Bone marrow (tissue), 2 donors: ENCODE measurements around the gene HACD3.

Experiments used
- DNase-seq, 2 donors: peaks; one replicate each; lab custom pipeline; 2025; lab: John Stamatoyannopoulos, UW

The HACD3 gene, protein sequence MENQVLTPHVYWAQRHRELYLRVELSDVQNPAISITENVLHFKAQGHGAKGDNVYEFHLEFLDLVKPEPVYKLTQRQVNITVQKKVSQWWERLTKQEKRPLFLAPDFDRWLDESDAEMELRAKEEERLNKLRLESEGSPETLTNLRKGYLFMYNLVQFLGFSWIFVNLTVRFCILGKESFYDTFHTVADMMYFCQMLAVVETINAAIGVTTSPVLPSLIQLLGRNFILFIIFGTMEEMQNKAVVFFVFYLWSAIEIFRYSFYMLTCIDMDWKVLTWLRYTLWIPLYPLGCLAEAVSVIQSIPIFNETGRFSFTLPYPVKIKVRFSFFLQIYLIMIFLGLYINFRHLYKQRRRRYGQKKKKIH

GRCh38 chr15:65530318-65531111, at the start of gene HACD3:
Gene HACD3 (plus strand): TSS chr15:65530463. CDS start chr15:65530632, 169 bp downstream.
- DNase-seq, result peak; percentile 55 to 74

GRCh38 chr15:65484876-65485275, 45.4 kb upstream of the HACD3 start:
- no peak for DNase-seq

DNA sequence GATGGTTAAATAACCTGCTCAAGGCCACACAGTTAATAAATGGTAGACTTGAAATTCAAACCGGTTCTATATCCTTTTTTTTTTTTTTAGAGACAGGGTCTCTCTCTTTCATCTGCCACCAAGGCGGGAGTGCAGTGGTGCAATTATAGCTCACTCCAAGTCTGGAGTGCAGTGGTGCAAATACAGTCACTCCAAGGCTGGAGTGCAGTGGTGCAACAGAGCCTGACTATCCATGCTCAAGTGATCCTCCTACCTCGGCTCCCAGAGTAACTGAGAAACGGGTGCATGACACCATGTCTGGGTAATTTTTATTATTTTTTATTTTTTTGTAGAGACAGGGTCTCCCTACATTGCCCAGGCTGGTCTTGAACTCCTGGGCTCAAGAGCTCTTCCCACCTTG, 36.2 kb upstream of the HACD3 start:
- no peak for DNase-seq

DNA sequence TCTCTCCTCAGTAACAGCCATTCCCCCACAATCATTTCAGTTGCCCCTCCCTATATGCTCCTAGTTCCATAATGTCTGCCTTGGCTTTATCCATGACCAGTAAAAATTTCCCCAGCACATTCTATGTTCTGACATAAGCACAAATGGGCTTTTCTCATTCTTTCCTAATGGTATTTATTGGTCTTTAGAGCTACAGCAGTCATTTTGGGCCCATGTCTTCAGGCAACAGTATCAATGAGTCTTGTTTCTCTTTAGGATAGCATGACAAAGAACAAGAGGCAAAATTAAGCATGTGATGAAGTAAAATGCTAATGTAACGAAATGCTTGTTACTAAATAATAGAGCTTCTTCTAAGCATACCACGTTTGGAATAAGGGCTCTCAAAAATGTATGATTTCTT, 20.9 kb upstream of the HACD3 start:
- no peak for DNase-seq

DNA sequence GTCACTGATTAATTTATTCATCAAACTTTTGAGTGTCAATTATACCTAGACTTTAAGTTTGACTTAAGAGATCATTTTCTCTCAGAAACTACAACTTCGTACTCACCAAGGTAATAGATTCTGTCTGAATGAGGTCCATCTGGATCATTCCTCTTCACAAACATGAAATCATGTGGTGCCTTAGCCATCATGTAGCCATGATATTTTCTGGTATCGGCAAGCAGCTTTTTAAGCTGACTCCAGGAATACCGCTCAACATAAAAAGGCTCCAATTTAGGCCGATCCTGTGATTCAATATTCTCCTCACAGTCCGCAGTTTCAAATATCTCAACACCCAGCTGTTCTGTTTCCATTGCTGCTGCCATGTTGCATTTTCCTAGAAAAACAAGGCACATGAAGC, 18.1 kb upstream of the HACD3 start:
- no peak for DNase-seq

DNA sequence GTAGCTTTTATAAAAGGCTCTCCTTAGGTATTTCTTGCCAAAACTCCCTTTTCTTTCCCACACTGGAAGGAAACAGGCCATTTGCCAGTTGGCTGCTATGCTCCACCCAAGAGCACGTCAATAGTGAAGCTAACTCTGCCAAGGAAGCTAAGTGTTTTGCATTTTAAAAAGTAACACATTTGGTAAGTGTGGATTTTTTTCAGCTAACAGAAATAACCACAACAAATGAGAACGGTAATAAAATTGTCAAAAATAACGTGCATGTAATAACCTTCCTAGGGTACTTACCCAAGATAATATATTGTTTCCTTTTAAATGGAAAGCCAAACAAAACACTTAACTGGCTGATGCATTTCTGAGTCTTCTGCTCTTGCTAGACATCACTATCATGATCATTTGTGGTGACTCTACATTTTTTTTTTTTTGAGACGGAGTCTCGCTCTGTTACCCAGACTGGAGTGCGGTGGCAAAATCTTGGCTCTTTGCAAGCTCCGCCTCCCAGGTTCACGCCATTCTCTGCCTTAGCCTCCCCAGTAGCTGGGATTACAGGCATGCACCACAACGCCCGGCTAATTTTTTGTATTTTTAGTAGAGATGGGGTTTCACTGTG, 17.4 kb upstream of the HACD3 start:
- no peak for DNase-seq

DNA sequence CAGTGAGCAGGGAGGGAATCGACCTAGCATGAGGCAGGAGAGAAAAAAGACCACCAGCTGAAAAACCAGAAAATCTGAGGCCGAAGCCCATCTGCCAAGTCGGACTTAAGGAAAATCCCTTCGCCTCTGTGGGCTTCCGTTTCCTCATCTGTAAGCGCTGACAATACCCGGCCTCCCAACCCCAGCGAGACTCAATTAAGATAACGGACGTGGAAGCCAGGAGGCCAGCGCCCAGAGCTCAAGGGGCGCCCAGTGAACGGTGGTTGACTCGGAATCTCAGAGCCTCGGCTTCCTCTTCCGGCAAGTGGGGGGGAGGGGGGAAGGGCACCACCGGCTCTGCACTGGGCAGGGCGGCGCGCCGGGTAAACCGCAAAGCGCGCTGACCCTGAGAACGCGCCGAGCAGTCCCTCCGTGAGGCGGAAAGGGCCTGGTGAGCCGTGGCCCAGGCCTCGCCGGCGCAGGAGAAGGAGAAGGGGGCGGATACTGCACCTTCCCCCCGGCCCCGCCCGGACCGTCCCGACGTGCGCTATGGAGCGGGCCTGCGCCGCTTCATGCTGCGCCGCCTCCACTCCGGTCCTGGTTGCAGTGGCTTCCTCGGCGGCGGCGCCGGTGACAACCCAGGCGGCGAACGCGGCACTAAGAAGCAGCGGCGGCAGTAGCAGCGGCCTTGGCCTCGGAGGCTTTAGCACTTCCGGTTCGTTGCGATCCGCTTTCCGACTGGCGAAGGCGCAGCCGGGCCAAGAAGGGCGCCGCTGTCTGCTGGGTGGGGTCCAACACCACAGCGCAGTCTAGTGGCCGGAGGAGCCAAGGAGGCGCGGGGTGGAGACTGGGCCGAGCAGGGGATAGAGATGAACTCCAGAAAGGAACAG, 13.0 kb upstream of the HACD3 start, which contains the start of gene DPP8:
Gene DPP8 (minus strand): TSS at position 693 of the 869 bp plus-strand sequence. CDS start 5,136 bp downstream, outside the sequence.
- peak; percentile 89 to 90 for DNase-seq

GRCh38 chr15:65517866-65518207, 12.4 kb upstream of the HACD3 start:
- no peak for DNase-seq

- no peak for DNase-seq
Measured at GRCh38 chr15:65518633-65519285, 11.5 kb upstream of the HACD3 start.

- no peak for DNase-seq
Measured at GRCh38 chr15:65521350-65521749, 8.9 kb upstream of the HACD3 start.

- no peak for DNase-seq
Measured at GRCh38 chr15:65524226-65524625, 6.0 kb upstream of the HACD3 start.

GRCh38 chr15:65525622-65526021, 4.6 kb upstream of the HACD3 start:
- no peak for DNase-seq

GRCh38 chr15:65528461-65529060, 1.7 kb upstream of the HACD3 start:
- DNase-seq, result no peak

DNA sequence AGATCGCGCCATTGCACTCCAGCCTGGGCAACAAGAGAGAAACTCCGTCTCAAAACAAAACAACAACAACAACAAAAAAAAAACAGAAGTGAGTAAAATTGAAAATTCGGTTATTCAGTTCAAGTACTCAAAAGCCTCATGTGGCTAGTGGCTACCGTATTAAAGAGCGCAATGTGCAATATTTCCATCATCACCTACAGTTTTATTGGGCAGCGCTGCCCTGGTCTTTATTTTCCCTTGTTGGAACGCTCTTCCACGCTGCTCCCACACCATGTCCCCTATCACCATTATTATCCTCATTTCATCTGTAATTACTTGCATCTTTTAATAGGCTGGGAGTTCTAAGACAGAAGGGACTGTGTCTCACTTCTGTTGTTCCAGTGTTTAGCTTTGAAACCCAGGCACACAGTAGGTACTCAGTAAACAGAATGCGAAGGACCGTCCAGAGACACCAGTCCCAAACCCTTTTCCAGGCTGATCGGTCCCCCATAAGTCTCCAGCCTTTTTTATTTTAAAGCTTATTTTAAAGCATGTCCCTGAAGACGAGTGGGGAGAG, 423 bp upstream of the HACD3 start:
- DNase-seq, result no peak

GRCh38 chr15:65532738-65533051, 2.4 kb downstream of the HACD3 start:
- DNase-seq, result no peak

DNA sequence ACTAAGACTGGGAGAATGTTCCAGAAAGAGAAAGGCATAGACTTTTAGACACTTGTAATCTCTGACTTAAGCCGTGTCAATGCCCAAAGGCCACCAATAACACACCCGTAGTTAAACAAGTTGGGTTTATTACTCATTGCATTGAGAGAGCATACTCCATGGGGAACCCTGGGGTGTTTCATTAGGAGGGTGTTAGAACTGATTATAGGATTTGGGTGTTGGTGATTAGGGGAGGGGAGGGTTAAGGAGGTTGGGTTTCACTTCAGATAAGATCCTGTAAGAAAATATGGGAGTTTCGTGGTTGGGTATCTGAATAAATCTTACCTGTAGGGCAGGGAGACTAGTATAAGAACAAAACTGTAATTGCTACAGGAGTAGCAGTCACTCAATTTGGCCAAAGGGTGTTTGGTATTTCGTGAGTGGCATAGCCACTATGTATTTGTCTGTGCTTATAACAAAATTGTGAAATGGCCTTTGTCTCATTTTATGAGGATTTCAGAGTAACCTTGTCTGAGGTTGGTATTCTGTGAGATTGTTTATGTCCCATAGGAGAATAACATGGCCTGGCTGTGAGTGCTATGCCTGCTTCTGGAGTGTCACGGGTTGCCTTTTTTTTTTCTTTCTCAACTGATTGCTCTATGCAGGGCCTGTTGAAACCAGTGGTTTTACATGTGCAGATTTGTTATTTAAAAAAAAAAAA, 2.9 kb downstream of the HACD3 start:
- DNase-seq, result no peak

- no peak for DNase-seq
Measured at GRCh38 chr15:65535192-65535591, 4.9 kb downstream of the HACD3 start.

DNA sequence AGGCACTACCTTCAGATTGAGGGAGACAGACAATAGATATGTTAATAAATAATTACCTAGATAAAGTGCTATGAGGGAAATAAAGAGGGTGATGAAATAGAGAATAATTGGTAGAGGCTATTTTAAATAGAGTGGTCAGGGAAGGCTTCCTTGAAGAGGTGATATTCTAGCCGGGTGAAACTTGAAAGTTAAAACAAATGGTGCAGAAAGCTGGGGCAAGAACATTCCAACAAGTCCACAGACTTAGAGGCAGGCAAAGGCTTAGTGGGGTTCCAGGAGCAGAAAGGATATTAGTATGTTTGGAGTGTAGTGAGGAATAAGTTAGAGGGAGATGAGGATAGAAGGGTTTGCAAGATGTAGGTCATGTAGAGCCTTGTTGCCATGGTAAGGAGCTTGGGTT, 10.1 kb downstream of the HACD3 start:
- no peak for DNase-seq

- no peak for DNase-seq
Measured at GRCh38 chr15:65541231-65541820, 11.1 kb downstream of the HACD3 start.

GRCh38 chr15:65547841-65548240, 17.6 kb downstream of the HACD3 start:
- DNase-seq, result no peak
